Smooth muscle cell (in vitro differentiated cells): ENCODE results near the gene HPS6. TPM values are rescaled to one million over a fixed set of nuclear protein-coding genes. Genes with fewer than 3 reads are reported as not detected.

Experiments used
- DNase-seq: peaks from one replicate; lab custom pipeline; 2025; ENCODE audit not compliant: unreplicated experiment; lab: John Stamatoyannopoulos, UW
- H2AFZ ChIP-seq: fragments of 200-600 bp; sonication (generic); 2 replicates; pipeline ENCODE4 v1.6.0; 2016; ENCODE audit warnings: antibody characterized with exemption, low read depth, mild to moderate bottlenecking
- H3F3A ChIP-seq: fragments of 200-600 bp; sonication (generic); 2 replicates; pipeline ENCODE4 v1.6.0; 2017; ENCODE audit warnings: antibody characterized with exemption, low read depth
- H3K27ac ChIP-seq: fragments of 200-600 bp; sonication (generic); 2 replicates; pipeline ENCODE4 v1.5.1; 2016; ENCODE audit warnings: low read depth, mild to moderate bottlenecking
- H3K27me3 ChIP-seq: fragments of 200-600 bp; sonication (generic); 2 replicates; pipeline ENCODE4 v1.6.1; 2016; ENCODE audit warnings: low read depth, mild to moderate bottlenecking
- H3K36me3 ChIP-seq: fragments of 200-600 bp; sonication (generic); 2 replicates; pipeline ENCODE4 v1.5.1; 2016; ENCODE audit warnings: low read depth
- H3K4me1 ChIP-seq: fragments of 200-600 bp; sonication (generic); 2 replicates; pipeline ENCODE4 v1.5.1; 2016; ENCODE audit warnings: low read depth
- H3K4me2 ChIP-seq: fragments of 200-600 bp; sonication (generic); 2 replicates; pipeline ENCODE4 v1.6.0; 2016; ENCODE audit warnings: mild to moderate bottlenecking
- H3K4me3 ChIP-seq: fragments of 200-600 bp; sonication (generic); 2 replicates; pipeline ENCODE4 v1.5.1; 2016; ENCODE audit warnings: mild to moderate bottlenecking
- H3K79me2 ChIP-seq: fragments of 200-600 bp; sonication (generic); 2 replicates; pipeline ENCODE4 v1.6.0; 2016; ENCODE audit warnings: low read depth, mild to moderate bottlenecking
- H3K9ac ChIP-seq: fragments of 200-600 bp; sonication (generic); 2 replicates; pipeline ENCODE4 v1.6.0; 2016; ENCODE audit warnings: low read depth
- H3K9me3 ChIP-seq: fragments of 200-600 bp; sonication (generic); replicated peaks from 2 replicates; pipeline ENCODE4 v1.5.1; 2016; ENCODE audit warnings: low read depth
- H4K20me1 ChIP-seq: fragments of 200-600 bp; sonication (generic); 2 replicates; pipeline ENCODE4 v1.6.0; 2016; ENCODE audit warnings: low read depth
- WGBS: methylation state at CpG from one replicate; pipeline ENCODE4 v1.1.7; 2016; ENCODE audit warnings: low lambda C conversion rate; 5-methylcytosine and 5-hydroxymethylcytosine counted together
- polyA plus RNA-seq: library from polyadenylated mRNA; unstranded; fragments of >200 nt; fragmentation: Nextera tagmentation; extraction: Ambion mirVana; gene quantifications from 2 replicates; pipeline ENCODE4 v1.2.1, GENCODE V29; 2016
- total RNA-seq: library from RNA; depleted of rRNA; stranded (reverse); fragments of >200 nt; gene quantifications from 2 replicates; pipeline ENCODE4 v1.2.3, GENCODE V29; 2014
- TF ChIP-seq, protein P1 (sequence below): fragments of 200-600 bp; sonication (generic); IDR thresholded peaks from 2 replicates; pipeline ENCODE4 v1.5.1; 2017; ENCODE audit warnings: borderline replicate concordance, mild to moderate bottlenecking, antibody characterized with exemption; ENCODE audit not compliant: insufficient read depth, poor library complexity, severe bottlenecking

The HPS6 gene
- 11.9 and 13.8 TPM in 2 replicates for total RNA-seq
- polyA plus RNA-seq: 14.3 and 15.6 TPM in 2 replicates

DNA sequence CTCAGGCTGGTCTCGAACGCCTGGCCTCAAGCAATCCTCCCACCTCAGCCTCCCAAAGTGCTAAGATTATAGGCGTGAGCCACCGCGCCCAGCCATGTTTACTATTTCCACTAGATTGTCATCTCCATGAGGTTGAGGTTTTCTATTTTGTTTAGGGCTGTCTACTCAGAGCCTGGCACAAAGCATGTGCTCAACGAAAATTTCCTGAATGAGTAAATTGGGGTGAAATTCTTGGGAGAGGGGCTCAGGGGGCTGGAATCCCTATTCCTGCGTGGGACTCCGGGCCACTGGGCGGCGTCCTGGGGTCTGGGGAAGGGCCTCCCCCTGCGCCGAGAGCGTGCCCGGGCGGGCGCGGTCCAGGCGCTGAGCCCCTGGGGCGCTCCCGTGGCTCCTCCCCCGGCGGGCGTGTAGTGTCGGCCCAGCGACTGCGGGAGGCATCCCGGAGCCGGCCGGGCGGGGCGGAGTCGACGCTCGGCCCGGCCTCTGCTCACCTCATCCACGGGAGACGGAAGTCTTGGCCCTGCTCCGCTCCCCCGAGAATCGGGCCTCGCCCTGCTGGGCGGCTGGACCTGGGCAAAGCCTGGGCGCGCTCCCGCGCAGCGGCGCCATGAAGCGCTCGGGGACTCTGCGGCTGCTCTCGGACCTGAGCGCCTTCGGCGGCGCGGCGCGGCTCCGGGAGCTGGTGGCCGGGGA, at the start of gene HPS6:
TSS of gene HPS6 (plus strand) at position 482 of the 693 bp plus-strand sequence. CDS start at position 608, 126 bp downstream.
- Histone ChIP-seq H3K9ac (peak within 1 kb of the TSS; percentile 90), H3F3A (peaks cover 6% of the 10 kb centered on the region), H3K27me3 (no peaks in the 10 kb centered on the region), H3K4me3 (peak within 1 kb of the TSS; percentile 97), H3K9me3 (no peaks in the 10 kb centered on the region), H2AFZ (peak within 1 kb of the TSS; percentile 92), H3K36me3 (no peaks in the 10 kb centered on the region), H4K20me1 (peaks cover 39% of the 10 kb centered on the region), H3K4me1 (peaks cover 6% of the 10 kb centered on the region), H3K79me2 (peaks cover 37% of the 10 kb centered on the region), H3K27ac (peak within 1 kb of the TSS; percentile 63), H3K4me2 (peak within 1 kb of the TSS; percentile 94)
- WGBS: 4% methylated on average over 42 of the region's 61 CpGs
- TF ChIP-seq, protein P1, sequence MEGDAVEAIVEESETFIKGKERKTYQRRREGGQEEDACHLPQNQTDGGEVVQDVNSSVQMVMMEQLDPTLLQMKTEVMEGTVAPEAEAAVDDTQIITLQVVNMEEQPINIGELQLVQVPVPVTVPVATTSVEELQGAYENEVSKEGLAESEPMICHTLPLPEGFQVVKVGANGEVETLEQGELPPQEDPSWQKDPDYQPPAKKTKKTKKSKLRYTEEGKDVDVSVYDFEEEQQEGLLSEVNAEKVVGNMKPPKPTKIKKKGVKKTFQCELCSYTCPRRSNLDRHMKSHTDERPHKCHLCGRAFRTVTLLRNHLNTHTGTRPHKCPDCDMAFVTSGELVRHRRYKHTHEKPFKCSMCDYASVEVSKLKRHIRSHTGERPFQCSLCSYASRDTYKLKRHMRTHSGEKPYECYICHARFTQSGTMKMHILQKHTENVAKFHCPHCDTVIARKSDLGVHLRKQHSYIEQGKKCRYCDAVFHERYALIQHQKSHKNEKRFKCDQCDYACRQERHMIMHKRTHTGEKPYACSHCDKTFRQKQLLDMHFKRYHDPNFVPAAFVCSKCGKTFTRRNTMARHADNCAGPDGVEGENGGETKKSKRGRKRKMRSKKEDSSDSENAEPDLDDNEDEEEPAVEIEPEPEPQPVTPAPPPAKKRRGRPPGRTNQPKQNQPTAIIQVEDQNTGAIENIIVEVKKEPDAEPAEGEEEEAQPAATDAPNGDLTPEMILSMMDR: no peak
- DNase-seq: peak; percentile 56

DNA sequence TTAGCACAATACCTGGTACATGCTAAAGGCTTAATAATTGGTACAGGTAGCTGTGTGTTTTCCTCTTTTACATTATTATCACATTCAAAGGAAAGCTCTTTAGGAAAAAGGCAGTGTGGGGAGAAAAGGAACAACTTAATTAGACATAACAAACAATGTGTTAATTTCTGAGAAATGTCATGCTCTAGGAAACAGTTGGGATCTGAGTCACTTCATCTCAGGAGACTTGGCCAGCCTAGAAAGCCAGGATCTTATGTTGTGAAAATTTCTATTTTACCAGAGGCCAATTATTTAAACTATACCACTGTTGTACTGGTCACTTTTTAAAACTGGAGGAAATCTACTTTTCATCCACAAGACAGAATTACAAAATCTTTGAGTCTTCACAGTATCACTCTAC, 48.7 kb upstream of the HPS6 start:
- no peaks in the 10 kb centered on the region for H3K9me3 ChIP-seq
- no peak overlapping the region for H3K4me3 ChIP-seq
- TF ChIP-seq, protein P1: no peak
- no peak overlapping the region for H3K27ac ChIP-seq
- H3K4me2 ChIP-seq: no peak overlapping the region
- H4K20me1 ChIP-seq: no peaks in the 10 kb centered on the region
- peaks cover 5% of the 10 kb centered on the region for H3K36me3 ChIP-seq
- H3F3A ChIP-seq: no peaks in the 10 kb centered on the region
- H3K27me3 ChIP-seq: no peaks in the 10 kb centered on the region
- no peaks in the 10 kb centered on the region for H3K79me2 ChIP-seq
- H3K4me1 ChIP-seq: no peaks in the 10 kb centered on the region
- H2AFZ ChIP-seq: no peak overlapping the region
- no peak overlapping the region for H3K9ac ChIP-seq
- DNase-seq: no peak

DNA sequence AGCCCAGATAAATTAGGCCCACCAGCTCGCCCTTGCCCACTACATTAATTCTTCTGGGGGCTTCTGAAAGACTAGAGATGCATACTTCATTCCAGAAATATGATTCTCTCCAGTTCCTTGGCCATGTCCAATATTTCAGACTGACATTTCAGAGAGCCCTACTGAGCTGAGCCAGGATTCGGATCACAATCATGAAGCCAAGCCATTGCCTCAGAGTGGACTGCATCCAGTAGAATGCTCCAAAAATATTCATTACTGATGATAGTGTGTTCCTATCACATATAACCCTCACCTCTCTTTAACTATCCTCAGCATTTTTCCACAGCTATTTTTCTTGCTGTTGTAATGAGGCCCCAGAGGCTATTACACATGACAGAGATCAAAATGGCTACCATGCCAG, 47.9 kb upstream of the HPS6 start:
- 100% methylated on average over 2 of the region's 2 CpGs for WGBS
- Histone ChIP-seq H3K27ac (no peak overlapping the region), H3K27me3 (no peaks in the 10 kb centered on the region), H3K4me1 (no peaks in the 10 kb centered on the region), H3K9ac (no peak overlapping the region), H4K20me1 (no peaks in the 10 kb centered on the region), H2AFZ (no peak overlapping the region), H3K9me3 (no peaks in the 10 kb centered on the region), H3K4me3 (no peak overlapping the region), H3K4me2 (no peak overlapping the region), H3K36me3 (peaks cover 9% of the 10 kb centered on the region), H3K79me2 (no peaks in the 10 kb centered on the region), H3F3A (no peaks in the 10 kb centered on the region)
- TF ChIP-seq, protein P1: no peak
- DNase-seq: no peak

DNA sequence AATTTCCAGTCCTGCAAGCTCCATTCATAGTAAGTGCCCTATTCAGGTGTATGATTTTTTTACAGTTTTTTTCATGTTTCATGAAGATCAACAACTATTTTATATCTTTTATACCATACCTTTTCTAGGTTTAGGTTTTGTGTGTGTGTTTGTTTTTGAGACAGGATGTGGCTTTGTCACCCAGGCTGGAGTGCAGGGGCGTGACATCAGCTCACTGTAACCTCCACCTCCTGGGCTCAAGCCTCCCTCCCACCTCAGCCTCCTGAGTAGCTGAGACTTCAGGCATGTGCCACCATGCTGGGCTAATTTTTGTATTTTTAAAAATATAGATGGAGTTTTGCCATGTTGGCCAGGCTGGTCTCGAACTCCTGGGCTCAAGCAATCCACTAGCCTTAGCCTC, 44.2 kb upstream of the HPS6 start:
- 100% methylated on average over 2 of the region's 2 CpGs for whole genome bisulfite sequencing
- Histone ChIP-seq H3F3A (no peaks in the 10 kb centered on the region), H4K20me1 (no peaks in the 10 kb centered on the region), H3K4me2 (no peak overlapping the region), H3K4me3 (no peak overlapping the region), H3K9me3 (no peaks in the 10 kb centered on the region), H3K79me2 (no peaks in the 10 kb centered on the region), H3K9ac (no peak overlapping the region), H3K36me3 (peaks cover 4% of the 10 kb centered on the region), H2AFZ (no peak overlapping the region), H3K27me3 (no peaks in the 10 kb centered on the region), H3K27ac (no peak overlapping the region), H3K4me1 (no peaks in the 10 kb centered on the region)
- TF ChIP-seq, protein P1: no peak
- no peak for DNase-seq
